GM18870 (cell line): ENCODE data around the gene ZNF230.

ENCODE experiments used
- ATAC-seq: cut with Tn5 transposase; IDR thresholded peaks from one replicate; pipeline ENCODE4 v1.9.1; 2021; ENCODE audit warnings: moderate library complexity; ENCODE audit not compliant: unreplicated experiment

ZNF230 gene

DNA sequence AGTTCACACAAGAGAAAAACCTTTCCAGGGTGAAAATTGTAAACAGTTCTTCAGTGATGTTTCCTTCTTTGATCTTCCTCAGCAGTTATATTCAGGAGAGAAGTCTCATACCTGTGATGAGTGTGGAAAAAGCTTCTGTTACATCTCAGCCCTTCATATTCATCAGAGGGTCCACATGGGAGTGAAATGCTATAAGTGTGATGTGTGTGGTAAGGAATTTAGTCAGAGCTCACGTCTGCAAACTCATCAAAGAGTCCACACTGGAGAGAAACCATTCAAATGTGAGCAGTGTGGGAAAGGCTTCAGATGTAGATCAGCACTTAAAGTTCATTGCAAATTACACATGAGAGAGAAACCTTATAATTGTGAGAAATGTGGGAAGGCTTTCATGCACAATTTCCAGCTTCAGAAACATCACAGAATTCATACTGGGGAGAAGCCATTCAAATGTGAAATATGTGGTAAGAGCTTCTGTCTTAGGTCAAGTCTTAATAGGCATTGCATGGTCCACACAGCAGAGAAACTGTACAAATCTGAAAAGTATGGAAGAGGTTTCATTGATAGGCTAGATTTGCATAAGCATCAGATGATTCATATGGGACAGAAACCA is 29.3 kb downstream of the ZNF230 start:
- ATAC-seq = no peak

DNA sequence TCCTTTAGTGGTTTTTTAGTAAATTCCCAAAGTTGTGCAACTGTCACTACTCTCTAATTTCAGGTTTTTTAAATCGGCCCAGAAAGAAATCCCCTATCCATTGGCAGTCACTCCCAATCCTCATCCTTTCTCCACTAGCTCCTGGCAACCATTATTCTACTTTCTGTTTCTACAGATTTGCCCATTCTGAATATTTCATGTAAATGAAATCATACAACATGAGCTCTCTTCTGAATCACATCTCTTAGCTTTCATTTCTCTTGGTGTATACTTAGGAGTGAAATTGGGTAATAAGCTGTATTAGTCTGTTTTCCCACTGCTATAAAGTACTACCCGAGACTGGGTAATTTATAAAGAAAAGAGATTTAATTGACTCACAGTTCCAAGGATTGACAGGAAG is 39.4 kb downstream of the ZNF230 start:
- ATAC-seq = no peak

DNA sequence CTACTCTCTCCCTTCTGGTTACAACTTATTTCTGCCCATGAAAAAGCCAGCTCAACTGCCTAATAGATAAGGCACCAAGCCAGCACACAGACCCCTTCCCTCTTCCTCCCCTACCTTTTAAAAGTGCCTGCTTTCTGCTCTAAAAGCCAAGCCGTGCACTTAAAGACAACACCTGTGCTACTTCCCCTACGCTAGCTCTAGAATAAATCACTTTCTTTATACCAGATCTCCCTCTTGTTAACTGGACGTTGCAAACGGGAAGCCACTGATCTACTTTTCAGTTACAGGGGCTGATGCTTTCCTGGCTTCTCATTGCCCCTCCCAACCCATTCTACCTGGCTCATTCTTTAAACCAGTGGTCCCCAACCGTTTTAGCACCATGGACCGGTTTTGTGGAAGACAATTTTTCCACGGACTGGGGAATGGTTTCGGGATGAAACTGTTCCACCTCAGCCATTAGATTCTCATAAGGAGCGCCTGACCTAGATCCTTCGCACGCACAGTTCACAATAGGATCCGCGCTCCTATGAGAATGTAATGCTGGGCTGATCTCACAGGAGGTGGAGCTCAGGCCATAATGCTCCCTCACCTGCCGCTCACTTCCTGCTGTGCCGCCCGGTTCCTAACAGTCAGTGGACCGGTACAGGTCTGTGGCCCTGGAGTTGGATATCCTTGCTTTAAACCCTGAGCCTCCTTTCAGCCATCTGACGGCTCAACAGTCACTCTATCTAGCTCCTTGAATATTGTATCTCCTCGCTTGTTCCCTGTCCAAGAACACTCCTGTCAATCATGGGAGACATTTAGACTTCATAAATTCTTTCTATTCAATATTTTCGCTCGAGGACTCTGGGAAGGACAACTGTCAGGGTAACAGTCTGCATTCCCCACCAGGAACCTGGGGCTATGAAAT is 48.2 kb downstream of the ZNF230 start:
- no peak for ATAC-seq

DNA sequence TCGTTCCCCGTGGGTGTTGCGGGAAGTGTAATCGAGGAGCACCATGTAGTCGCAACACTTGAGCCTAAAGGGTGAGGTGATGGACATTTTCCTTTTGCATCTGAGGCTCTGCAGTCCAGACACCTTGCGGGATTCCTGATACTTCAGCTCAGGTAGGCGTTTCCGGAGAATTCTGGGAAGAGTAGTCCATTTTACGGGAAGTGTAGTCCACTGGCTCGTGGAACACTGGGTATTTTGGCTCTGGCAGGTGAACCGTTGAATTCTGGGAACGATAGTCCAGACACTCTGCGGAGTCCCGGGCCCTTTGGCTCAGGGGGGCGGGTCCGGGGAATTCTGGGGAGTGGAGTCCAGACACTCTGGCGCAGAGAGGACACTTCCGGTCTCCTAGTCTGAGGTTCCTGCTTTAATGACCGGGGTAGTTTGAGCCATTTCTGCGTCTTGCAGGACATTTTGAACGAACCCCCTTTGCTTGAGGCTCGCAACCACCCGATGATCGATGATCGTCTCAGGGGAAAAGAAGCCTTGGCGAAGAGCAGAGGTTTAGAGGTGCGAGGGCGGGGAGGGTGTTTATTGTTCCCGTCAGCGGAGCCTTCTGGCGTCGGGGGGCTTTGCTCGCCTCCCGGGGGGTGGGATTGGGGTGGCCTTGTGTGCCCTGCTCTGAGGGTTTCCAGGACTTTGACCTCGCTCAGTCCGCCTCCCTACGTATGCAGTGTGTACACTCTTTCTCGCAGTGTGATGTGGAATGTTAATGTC is 49.1 kb downstream of the ZNF230 start, which contains the start of gene ZNF223:
TSS of gene ZNF223 (plus strand) at position 387 of the 753 bp plus-strand sequence. CDS start 3,141 bp downstream, outside the sequence.
- no peak for ATAC-seq

DNA sequence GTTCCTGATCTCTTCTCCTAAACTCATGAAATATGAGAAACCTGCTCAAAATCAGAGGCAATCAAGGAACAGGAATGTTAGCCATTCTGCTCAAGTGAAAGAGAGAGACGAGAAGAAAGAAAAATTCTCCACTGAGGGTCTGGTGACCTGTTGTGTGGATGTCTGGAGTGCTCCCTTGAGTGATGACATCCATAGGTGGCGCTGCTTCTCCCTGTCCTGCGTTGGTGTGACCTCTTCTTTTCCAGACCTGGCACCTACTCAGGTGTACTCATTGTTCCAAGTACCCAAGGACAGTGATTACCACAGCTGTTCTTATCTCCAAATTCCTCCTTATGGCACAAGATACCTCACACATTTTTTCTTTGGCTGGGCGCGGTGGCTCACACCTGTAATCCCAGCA is 53.1 kb downstream of the ZNF230 start:
- ATAC-seq = no peak

DNA sequence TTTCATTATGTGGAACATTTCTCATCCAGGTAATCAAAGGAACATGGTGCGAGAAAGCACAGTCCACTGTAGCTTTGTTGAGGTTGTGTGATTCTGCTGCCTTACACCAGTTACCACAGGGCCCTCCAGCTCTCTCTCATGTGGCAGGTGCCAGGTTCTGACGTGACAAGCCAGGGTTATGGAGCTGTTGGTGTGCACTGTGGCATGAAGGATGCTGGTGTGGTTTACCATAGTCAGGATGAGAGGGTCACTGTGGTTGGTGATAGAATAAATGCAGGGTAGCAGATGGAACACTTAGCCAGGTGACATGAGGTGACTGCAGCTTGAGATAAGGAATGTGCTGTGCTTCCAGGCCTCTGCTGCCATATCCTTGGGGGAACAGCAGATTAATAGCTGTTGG is 56.5 kb downstream of the ZNF230 start:
- no peak for ATAC-seq

DNA sequence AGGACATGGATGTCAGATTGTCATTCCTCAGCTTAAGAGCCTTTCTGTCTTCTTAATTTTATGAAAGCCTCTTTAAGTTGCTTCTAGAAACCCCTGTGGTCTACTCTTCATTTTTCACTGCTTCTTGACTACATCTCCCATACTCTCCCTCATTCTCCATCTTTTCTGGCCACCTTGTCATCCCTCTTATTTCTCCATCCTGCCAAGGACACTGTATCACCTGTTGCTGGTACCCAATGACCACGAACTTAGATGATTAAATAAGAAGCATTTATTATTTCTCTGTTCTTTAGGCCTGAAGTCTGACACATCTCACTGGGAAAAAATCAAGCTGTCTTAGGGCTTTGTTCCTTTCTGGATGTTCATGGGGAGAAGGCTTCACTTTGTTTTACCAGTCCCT is 58.3 kb downstream of the ZNF230 start:
- no peak for ATAC-seq
